K562 treated with DMSO at 1 percent for 24 hours (cell line): ENCODE measurements around the gene NKX2-3. TPM values are rescaled to one million over a fixed set of nuclear protein-coding genes. Genes with fewer than 3 reads are reported as not detected.

Experiments
- total RNA-seq: library from RNA; unstranded; fragments of 300-600 nt; gene quantifications from 2 replicates; pipeline ENCODE4 v1.2.3, GENCODE V29; 2022; ENCODE audit warnings: low read depth; ENCODE audit not compliant: insufficient read depth

NKX2-3 gene
- total RNA-seq, result not detected in 2 replicates

DNA sequence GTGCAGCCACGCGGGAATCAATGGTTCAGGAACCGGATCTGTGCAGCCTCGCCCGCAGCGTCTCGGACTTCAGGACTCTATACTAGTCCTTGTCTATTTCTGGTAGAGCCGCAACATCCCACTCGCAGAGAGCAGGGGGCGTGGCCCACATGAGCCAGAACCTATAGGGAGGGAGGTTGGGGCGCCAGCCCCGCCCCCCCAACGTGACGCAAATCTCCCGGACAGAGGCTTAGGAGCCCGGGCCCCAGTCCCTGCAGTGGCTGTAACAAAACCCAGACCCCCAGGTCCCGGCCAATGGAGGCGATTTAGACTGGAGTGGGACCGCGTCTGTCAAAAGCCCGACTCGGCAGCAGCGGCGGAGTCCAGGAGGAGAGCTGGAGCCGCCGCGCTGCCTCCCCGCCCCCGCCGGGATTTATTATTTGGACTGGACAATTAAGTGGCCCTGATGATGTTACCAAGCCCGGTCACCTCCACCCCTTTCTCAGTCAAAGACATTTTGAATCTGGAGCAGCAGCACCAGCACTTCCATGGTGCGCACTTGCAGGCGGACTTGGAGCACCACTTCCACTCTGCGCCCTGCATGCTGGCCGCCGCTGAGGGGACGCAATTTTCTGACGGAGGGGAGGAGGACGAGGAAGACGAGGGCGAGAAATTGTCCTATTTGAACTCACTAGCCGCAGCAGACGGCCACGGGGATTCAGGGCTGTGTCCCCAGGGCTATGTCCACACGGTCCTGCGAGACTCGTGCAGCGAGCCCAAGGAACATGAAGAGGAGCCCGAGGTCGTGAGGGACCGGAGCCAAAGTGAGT is at the start of gene NKX2-3:
TSS of gene NKX2-3 (plus strand) at position 256 of the 809 bp plus-strand sequence. CDS start at position 446, 190 bp downstream.

Other genes with a start within 250 kb of the NKX2-3 start
- gene CNNM1, start 203.6 kb upstream of the NKX2-3 start, total RNA-seq, result not detected in 2 replicates
- gene GOT1, start 102.3 kb upstream of the NKX2-3 start, total RNA-seq, result 58.6 and 63.1 TPM in 2 replicates
- gene SLC25A28, start 87.5 kb downstream of the NKX2-3 start, total RNA-seq, result 14.8 and 17.9 TPM in 2 replicates
- gene ENTPD7, start 126.6 kb downstream of the NKX2-3 start, total RNA-seq, result 5.2 and 5.8 TPM in 2 replicates
- gene COX15, start 199.2 kb downstream of the NKX2-3 start, total RNA-seq, result 14.0 and 16.6 TPM in 2 replicates
- gene CUTC, start 199.3 kb downstream of the NKX2-3 start, total RNA-seq, result 18.9 and 21.9 TPM in 2 replicates
- 0.35 and 0.51 TPM in 2 replicates for gene ABCC2, start 249.7 kb downstream of the NKX2-3 start, total RNA-seq